CD14-positive monocyte (primary cell): ENCODE results near the gene TALDO1. TPM values are rescaled to one million over a fixed set of nuclear protein-coding genes. Genes with fewer than 3 reads are reported as not detected.

ENCODE experiments used
- DNase-seq, 3 donors: peaks; one replicate each; pipeline ENCODE4 v3.0.0-alpha.2; 2011 to 2022
- H2AFZ ChIP-seq: 2 replicates; pipeline ENCODE4 v1.6.0; 2012; ENCODE audit warnings: mild to moderate bottlenecking, low read depth, low read length, inconsistent platforms; ENCODE audit not compliant: insufficient read depth, poor library complexity, severe bottlenecking
- H3K27ac ChIP-seq, 2 donors: 1 replicate in 1 of 2; 2 replicates in 1 of 2; pipeline ENCODE4 v1.5.1; 2012 to 2013; ENCODE audit warnings: low read length in 2 of 2, control low read depth in 1 of 2, inconsistent platforms in 1 of 2, low read depth in 1 of 2, mild to moderate bottlenecking in 1 of 2
- H3K27me3 ChIP-seq, 2 donors: one replicate each; pipeline versions ENCODE4 v1.6.0 to v1.6.1; 2011 to 2013; ENCODE audit warnings: low read length in 2 of 2; ENCODE audit not compliant: control insufficient read depth in 2 of 2, insufficient read depth in 2 of 2
- H3K36me3 ChIP-seq, 2 donors: replicated peaks in 1 of 2; 1 replicate in 1 of 2; 2 replicates in 1 of 2; pipeline versions ENCODE4 v1.5.1 to v1.6.1; 2012 to 2013; ENCODE audit warnings: low read length in 2 of 2, control low read depth in 1 of 2, inconsistent platforms in 1 of 2, mild to moderate bottlenecking in 1 of 2; ENCODE audit not compliant: insufficient read depth in 2 of 2, control insufficient read depth in 1 of 2
- H3K4me1 ChIP-seq, 2 donors: 1 replicate in 1 of 2; 2 replicates in 1 of 2; pipeline versions ENCODE4 v1.5.1 to v1.6.1; 2012 to 2013; ENCODE audit warnings: low read length in 2 of 2, control low read depth in 1 of 2, inconsistent platforms in 1 of 2, mild to moderate bottlenecking in 1 of 2, moderate library complexity in 1 of 2; ENCODE audit not compliant: insufficient read depth in 2 of 2, control insufficient read depth in 1 of 2
- H3K4me2 ChIP-seq: replicated peaks from 2 replicates; pipeline ENCODE3; 2012; ENCODE audit warnings: low read length, moderate library complexity, mild to moderate bottlenecking; ENCODE audit not compliant: poor library complexity, severe bottlenecking; ENCODE audit errors: extremely low read depth
- H3K4me3 ChIP-seq, 3 experiments: fragments of 200-600 bp in 1 of 3; sonication (generic) in 1 of 3; replicated peaks in 1 of 3; 1 replicate in 2 of 3; 2 replicates in 1 of 3; pipeline ENCODE4 v1.5.1; 2011 to 2013; ENCODE audit warnings: low read length in 3 of 3, mild to moderate bottlenecking in 3 of 3, control low read depth in 2 of 3, low read depth in 2 of 3, inconsistent platforms in 1 of 3, moderate library complexity in 1 of 3
- H3K79me2 ChIP-seq: 2 replicates; pipeline ENCODE4 v1.6.0; 2012; ENCODE audit warnings: mild to moderate bottlenecking, control low read depth, inconsistent platforms, low read length, moderate library complexity; ENCODE audit not compliant: insufficient read depth
- H3K9ac ChIP-seq: 2 replicates; pipeline ENCODE4 v1.6.0; 2017; ENCODE audit warnings: low read length, mild to moderate bottlenecking; ENCODE audit not compliant: insufficient read depth, poor library complexity, severe bottlenecking
- H3K9me3 ChIP-seq, 2 donors: replicated peaks in 1 of 2; 1 replicate in 1 of 2; 2 replicates in 1 of 2; pipeline versions ENCODE4 v1.5.1 to v1.6.1; 2012 to 2013; ENCODE audit warnings: low read length in 2 of 2, control low read depth in 1 of 2; ENCODE audit not compliant: control insufficient read depth in 1 of 2, insufficient read depth in 1 of 2
- H4K20me1 ChIP-seq: 2 replicates; pipeline ENCODE4 v1.6.0; 2012; ENCODE audit warnings: mild to moderate bottlenecking, low read length, control low read depth, moderate library complexity; ENCODE audit not compliant: insufficient read depth
- H3K27ac Mint-ChIP-seq, 7 donors: one replicate each; pipeline ENCODE4 v1.8.0; 2020; ENCODE audit warnings: mild to moderate bottlenecking in 7 of 7, mixed read lengths in 7 of 7, moderate library complexity in 6 of 7, inconsistent platforms in 2 of 7
- H3K27me3 Mint-ChIP-seq, 3 donors: one replicate each; pipeline ENCODE4 v1.8.0; 2021 to 2022; ENCODE audit warnings: low read depth in 3 of 3, mild to moderate bottlenecking in 3 of 3, mixed read lengths in 3 of 3, moderate library complexity in 3 of 3, inconsistent platforms in 1 of 3
- H3K36me3 Mint-ChIP-seq, 2 donors: one replicate each; pipeline ENCODE4 v1.8.0; 2020; ENCODE audit warnings: mixed read lengths in 2 of 2, inconsistent platforms in 1 of 2, mild to moderate bottlenecking in 1 of 2
- H3K4me1 Mint-ChIP-seq: one replicate; pipeline ENCODE4 v1.8.0; 2020; ENCODE audit warnings: mild to moderate bottlenecking, mixed read lengths
- H3K4me3 Mint-ChIP-seq, 2 donors: one replicate each; pipeline ENCODE4 v1.8.0; 2020; ENCODE audit warnings: mild to moderate bottlenecking in 2 of 2, mixed read lengths in 2 of 2, moderate library complexity in 1 of 2
- H3K9me3 Mint-ChIP-seq, 7 donors: one replicate each; pipeline ENCODE4 v1.8.0; 2020 to 2022; ENCODE audit warnings: mixed read lengths in 7 of 7, mild to moderate bottlenecking in 6 of 7, moderate library complexity in 6 of 7, inconsistent platforms in 2 of 7
- CTCF ChIP-seq: fragments of 200-600 bp; IDR thresholded peaks from one replicate; pipeline ENCODE4 v1.8.0; 2022; ENCODE audit warnings: antibody characterized with exemption, mild to moderate bottlenecking
- WGBS: methylation state at CpG from one replicate; pipeline ENCODE4 v1.1.5; 2013; ENCODE audit warnings: missing lambda C conversion rate; ENCODE audit not compliant: insufficient coverage; 5-methylcytosine and 5-hydroxymethylcytosine counted together
- intact Hi-C, 2 donors: fragments of 100-400 bp; cut with micrococcal nuclease; formaldehyde crosslinking; loops; one replicate each; pipeline versions ENCODE4 v1.15.0 to v1.15.1; 2023
- polyA plus RNA-seq, 3 donors: library from polyadenylated mRNA; depleted of rRNA in 1 of 3; unstranded in 2 of 3; stranded (reverse) in 1 of 3; fragments of 300-500 nt in 2 of 3; fragments of >200 nt in 1 of 3; fragmentation: Illumina TruSeq in 2 of 3; gene quantifications; 1 replicate in 2 of 3; 2 replicates in 1 of 3; pipeline ENCODE4 v1.2.3, GENCODE V29; 2012 to 2021

TALDO1 gene
- polyA plus RNA-seq, 3 donors = 502 to 1,249 (median 1,224) TPM

GRCh38 chr11:782264-783174 is 35.3 kb downstream of the TALDO1 start:
- Histone ChIP-seq H2AFZ (no peak overlapping the region), H3K9ac (no peak overlapping the region), H3K36me3 (peaks cover 0 to 8% of the 10 kb centered on the region in 2 donors), H3K9me3 (no peaks in the 10 kb centered on the region), H4K20me1 (peaks cover 4% of the 10 kb centered on the region), H3K4me1 (peaks cover 14 to 18% of the 10 kb centered on the region in 2 donors), H3K79me2 (peaks cover 17% of the 10 kb centered on the region), H3K27me3 (no peaks in the 10 kb centered on the region), H3K4me3 (no peak overlapping the region), H3K27ac (no peak overlapping the region), H3K4me2 (no peak overlapping the region)
- no peak overlapping the region for H3K4me3 Mint-ChIP-seq
- H3K27ac Mint-ChIP-seq = no peak overlapping the region
- intact Hi-C loops = no loop called here
- peaks cover 23% of the 10 kb centered on the region for H3K4me1 Mint-ChIP-seq
- no peak for TF ChIP-seq CTCF
- peaks cover 0 to 2% (median 0%) of the 10 kb centered on the region in 7 donors for H3K9me3 Mint-ChIP-seq
- H3K36me3 Mint-ChIP-seq = peaks cover 9 to 15% of the 10 kb centered on the region in 2 donors
- WGBS = 91% methylated on average over 25 of the region's 36 CpGs
- H3K27me3 Mint-ChIP-seq = peaks cover 2 to 19% (median 4%) of the 10 kb centered on the region in 3 donors
- DNase-seq = no peak

DNA sequence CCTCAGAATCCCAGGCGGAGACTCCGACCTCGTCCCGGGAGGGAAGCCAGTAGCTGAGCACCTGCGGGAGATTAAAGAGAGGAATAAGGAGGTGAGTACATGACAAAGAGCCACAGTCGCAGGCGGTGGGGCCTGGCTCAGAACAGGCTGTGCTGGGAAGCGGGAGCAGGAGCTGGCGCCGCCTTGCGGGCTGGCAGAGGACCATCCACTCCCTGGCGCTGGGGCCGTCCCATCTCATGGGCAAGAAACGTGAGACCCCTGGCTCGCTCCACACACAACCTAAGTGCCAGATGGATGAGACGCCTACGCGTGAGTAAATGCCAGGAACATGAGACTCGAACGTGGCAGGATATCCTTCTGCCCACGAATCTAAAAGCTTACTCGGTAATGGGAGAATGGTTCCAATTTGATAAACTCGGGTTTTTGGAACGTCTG is 36.3 kb downstream of the TALDO1 start:
- Mint-ChIP-seq H3K9me3 (peaks cover 0 to 2% (median 0%) of the 10 kb centered on the region in 7 donors), H3K36me3 (peaks cover 9 to 15% of the 10 kb centered on the region in 2 donors), H3K27me3 (peaks cover 4 to 29% (median 8%) of the 10 kb centered on the region in 3 donors), H3K4me1 (peaks cover 14% of the 10 kb centered on the region), H3K27ac (no peak overlapping the region), H3K4me3 (no peak overlapping the region)
- 46% methylated on average over 18 of the region's 24 CpGs for whole genome bisulfite sequencing
- H4K20me1 ChIP-seq = peaks cover 5% of the 10 kb centered on the region
- no peak for TF ChIP-seq CTCF
- H3K4me2 ChIP-seq = no peak overlapping the region
- peak in 1 of 3 donors; percentile 33 for DNase-seq
- H3K4me1 ChIP-seq = peaks cover 5 to 7% of the 10 kb centered on the region in 2 donors
- peaks cover 0 to 10% of the 10 kb centered on the region in 2 donors for H3K27me3 ChIP-seq
- no peak overlapping the region for H3K27ac ChIP-seq
- H3K36me3 ChIP-seq = peaks cover 0 to 8% of the 10 kb centered on the region in 2 donors
- intact Hi-C loops = no loop called here
- H3K9ac ChIP-seq = no peak overlapping the region
- H2AFZ ChIP-seq = no peak overlapping the region
- H3K4me3 ChIP-seq = no peak overlapping the region
- H3K9me3 ChIP-seq = no peaks in the 10 kb centered on the region
- H3K79me2 ChIP-seq = peaks cover 7% of the 10 kb centered on the region
